ENCODE results near the gene PNMA6F.

The PNMA6F gene

DNA sequence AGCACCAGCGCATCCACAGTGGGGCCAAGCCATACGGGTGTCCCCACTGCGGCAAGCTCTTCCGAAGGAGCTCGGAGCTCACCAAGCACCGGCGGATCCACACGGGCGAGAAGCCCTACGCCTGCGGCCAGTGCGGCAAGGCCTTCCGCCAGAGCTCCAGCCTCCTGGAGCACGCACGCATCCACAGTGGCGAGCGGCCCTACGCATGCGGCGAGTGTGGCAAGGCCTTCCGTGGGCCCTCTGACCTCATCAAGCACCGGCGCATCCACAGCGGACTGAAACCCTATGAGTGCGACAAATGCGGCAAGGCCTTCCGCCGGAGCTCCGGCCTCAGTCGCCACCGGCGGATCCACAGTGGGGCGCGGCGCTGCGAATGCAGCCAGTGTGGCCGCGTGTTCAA lies 26.0 kb upstream of the PNMA6F start:
- Histone ChIP-seq H4K20me1 (ENCODE audit: insufficient read depth) (no peaks in the 10 kb centered on the region), H3K4me3 (IDR thresholded peaks at IDR 0.05; ENCODE audit: insufficient read depth, low read depth, low read length) (no peak overlapping the region), H3K4me2 (no peak overlapping the region), H3K9ac (no peak overlapping the region), H3K27ac (no peak overlapping the region), H3K27me3 (ENCODE audit: insufficient read depth, low read depth) (no peaks in the 10 kb centered on the region), H3K36me3 (ENCODE audit: insufficient read depth) (no peaks in the 10 kb centered on the region), H2AFZ (ENCODE audit: low read depth) (no peak overlapping the region), H3K79me2 (ENCODE audit: insufficient read depth, low read depth) (no peaks in the 10 kb centered on the region), H3K4me1 (ENCODE audit: low read depth, poor library complexity, severe bottlenecking) (no peaks in the 10 kb centered on the region)
- TF ChIP-seq, protein P1, sequence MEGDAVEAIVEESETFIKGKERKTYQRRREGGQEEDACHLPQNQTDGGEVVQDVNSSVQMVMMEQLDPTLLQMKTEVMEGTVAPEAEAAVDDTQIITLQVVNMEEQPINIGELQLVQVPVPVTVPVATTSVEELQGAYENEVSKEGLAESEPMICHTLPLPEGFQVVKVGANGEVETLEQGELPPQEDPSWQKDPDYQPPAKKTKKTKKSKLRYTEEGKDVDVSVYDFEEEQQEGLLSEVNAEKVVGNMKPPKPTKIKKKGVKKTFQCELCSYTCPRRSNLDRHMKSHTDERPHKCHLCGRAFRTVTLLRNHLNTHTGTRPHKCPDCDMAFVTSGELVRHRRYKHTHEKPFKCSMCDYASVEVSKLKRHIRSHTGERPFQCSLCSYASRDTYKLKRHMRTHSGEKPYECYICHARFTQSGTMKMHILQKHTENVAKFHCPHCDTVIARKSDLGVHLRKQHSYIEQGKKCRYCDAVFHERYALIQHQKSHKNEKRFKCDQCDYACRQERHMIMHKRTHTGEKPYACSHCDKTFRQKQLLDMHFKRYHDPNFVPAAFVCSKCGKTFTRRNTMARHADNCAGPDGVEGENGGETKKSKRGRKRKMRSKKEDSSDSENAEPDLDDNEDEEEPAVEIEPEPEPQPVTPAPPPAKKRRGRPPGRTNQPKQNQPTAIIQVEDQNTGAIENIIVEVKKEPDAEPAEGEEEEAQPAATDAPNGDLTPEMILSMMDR (conservative IDR thresholded peaks at IDR 0.05; ENCODE audit: low read depth, low read length): no peak

DNA sequence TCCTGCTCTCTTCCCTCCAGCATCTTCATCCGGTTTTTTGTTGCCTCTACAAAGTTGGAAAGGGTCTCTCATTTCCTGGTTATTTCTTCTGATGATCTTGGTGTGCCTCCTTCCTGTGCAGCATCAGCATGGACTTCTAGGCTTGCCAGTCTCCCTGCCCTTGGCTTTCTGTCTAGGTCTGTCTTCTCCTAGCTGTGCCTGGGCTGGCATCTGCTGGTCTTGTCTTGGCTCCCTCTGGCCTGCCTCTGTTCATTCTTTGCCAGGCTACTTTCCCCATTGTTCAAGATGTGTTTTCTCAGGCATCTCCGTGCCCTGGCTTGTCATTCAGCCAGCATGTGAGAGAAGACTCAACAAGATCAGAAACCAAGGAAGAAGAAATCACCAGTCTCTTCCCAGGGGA lies 22.1 kb upstream of the PNMA6F start:
- H3K9ac ChIP-seq: no peak overlapping the region
- no peak overlapping the region for H3K4me3 ChIP-seq (IDR thresholded peaks at IDR 0.05; ENCODE audit: insufficient read depth, low read depth, low read length)
- H3K4me1 ChIP-seq (ENCODE audit: low read depth, poor library complexity, severe bottlenecking): no peaks in the 10 kb centered on the region
- no peaks in the 10 kb centered on the region for H3K27me3 ChIP-seq (ENCODE audit: insufficient read depth, low read depth)
- H4K20me1 ChIP-seq (ENCODE audit: insufficient read depth): no peaks in the 10 kb centered on the region
- no peaks in the 10 kb centered on the region for H3K79me2 ChIP-seq (ENCODE audit: insufficient read depth, low read depth)
- H3K27ac ChIP-seq: no peak overlapping the region
- H3K4me2 ChIP-seq: no peak overlapping the region
- H2AFZ ChIP-seq (ENCODE audit: low read depth): no peak overlapping the region
- TF ChIP-seq, protein P1 (conservative IDR thresholded peaks at IDR 0.05; ENCODE audit: low read depth, low read length): no peak
- no peaks in the 10 kb centered on the region for H3K36me3 ChIP-seq (ENCODE audit: insufficient read depth)

DNA sequence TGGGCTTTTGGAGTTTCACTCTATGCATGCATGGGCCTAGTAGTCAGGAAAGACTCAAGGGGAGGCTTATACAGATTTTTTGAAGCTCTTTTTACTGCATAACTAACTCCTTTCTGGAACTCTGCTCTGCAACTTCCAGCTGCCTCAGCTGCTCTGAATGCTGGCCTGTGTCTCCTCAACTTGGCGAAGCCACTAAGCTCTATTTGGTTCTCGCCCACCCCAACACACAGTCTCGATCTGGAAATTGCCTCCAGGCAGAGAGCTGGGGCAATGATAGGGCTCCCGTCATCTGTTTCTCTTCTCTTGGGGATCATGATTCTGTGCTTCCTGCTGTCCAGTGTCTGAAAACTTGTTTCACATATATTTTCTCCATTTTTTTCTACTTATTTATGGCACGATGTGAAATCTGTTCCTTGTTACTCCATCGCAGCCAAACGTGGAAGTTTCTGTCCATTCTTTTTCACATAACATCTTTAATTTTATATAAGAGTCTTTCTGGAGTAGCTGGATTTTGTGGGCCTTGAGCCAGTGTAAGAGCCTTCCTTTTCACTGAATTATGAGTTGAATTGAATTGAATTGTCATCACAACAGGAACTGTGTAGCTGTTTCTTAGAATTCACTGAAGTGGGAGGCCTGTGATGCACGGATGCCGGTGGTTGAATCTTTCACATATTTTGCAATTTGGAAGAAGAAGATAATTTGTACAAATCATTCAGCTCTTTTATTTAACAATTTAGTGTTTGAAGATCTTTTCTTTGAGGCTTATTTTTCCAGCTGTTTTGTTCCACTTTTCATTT lies 21.4 kb upstream of the PNMA6F start:
- H3K27me3 ChIP-seq (ENCODE audit: insufficient read depth, low read depth): no peaks in the 10 kb centered on the region
- H4K20me1 ChIP-seq (ENCODE audit: insufficient read depth): no peaks in the 10 kb centered on the region
- no peak overlapping the region for H3K4me3 ChIP-seq (IDR thresholded peaks at IDR 0.05; ENCODE audit: insufficient read depth, low read depth, low read length)
- no peak overlapping the region for H3K27ac ChIP-seq
- H3K4me2 ChIP-seq: no peak overlapping the region
- no peak overlapping the region for H3K9ac ChIP-seq
- TF ChIP-seq, protein P1 (conservative IDR thresholded peaks at IDR 0.05; ENCODE audit: low read depth, low read length): no peak
- H3K79me2 ChIP-seq (ENCODE audit: insufficient read depth, low read depth): no peaks in the 10 kb centered on the region
- H3K36me3 ChIP-seq (ENCODE audit: insufficient read depth): no peaks in the 10 kb centered on the region
- H2AFZ ChIP-seq (ENCODE audit: low read depth): no peak overlapping the region
- H3K4me1 ChIP-seq (ENCODE audit: low read depth, poor library complexity, severe bottlenecking): no peaks in the 10 kb centered on the region

DNA sequence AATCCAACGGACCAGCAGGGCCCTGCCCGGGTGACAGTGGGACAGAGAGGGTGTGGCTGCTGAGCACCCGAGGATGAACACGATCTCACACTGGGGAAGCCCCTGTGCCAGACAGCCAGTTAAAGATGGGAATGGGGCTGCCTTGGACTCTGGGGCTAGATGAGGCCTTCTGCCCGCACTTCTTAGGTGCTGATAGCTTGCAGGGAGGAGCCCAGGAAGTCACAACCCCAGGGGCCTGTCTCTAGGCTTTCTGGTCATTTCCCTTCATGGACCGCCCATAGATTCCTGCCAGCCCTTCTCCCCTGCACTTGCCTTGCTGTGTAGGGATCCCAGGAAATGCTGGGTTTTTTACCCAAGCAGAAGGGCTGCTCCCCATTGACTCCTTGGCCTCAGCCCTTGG lies 18.5 kb upstream of the PNMA6F start:
- H3K4me3 ChIP-seq (IDR thresholded peaks at IDR 0.05; ENCODE audit: insufficient read depth, low read depth, low read length): no peak overlapping the region
- peaks cover 14% of the 10 kb centered on the region for H3K4me1 ChIP-seq (ENCODE audit: low read depth, poor library complexity, severe bottlenecking)
- no peaks in the 10 kb centered on the region for H4K20me1 ChIP-seq (ENCODE audit: insufficient read depth)
- H3K27me3 ChIP-seq (ENCODE audit: insufficient read depth, low read depth): no peaks in the 10 kb centered on the region
- H3K4me2 ChIP-seq: no peak overlapping the region
- H3K27ac ChIP-seq: no peak overlapping the region
- no peaks in the 10 kb centered on the region for H3K36me3 ChIP-seq (ENCODE audit: insufficient read depth)
- H3K9ac ChIP-seq: no peak overlapping the region
- H2AFZ ChIP-seq (ENCODE audit: low read depth): no peak overlapping the region
- H3K79me2 ChIP-seq (ENCODE audit: insufficient read depth, low read depth): no peaks in the 10 kb centered on the region
- TF ChIP-seq, protein P1 (conservative IDR thresholded peaks at IDR 0.05; ENCODE audit: low read depth, low read length): no peak

Measured in KMS-11 (cell line).